Gastrocnemius medialis (tissue), 4 donors: ENCODE results near the gene TMEM150B.

ENCODE experiments used
- POLR2A ChIP-seq, 2 donors: fragments of 450-650 bp; IDR thresholded peaks; one replicate each; pipeline ENCODE4 v1.6.1; 2017; ENCODE audit warnings: antibody characterized with exemption in 2 of 2, mild to moderate bottlenecking in 2 of 2, moderate library complexity in 2 of 2
- TF ChIP-seq, protein P1 (sequence below), 5 experiments: fragments of 450-650 bp in 3 of 5; fragments of 200-600 bp in 2 of 5; sonication (generic) in 2 of 5; IDR thresholded peaks in 4 of 5; conservative IDR thresholded peaks in 1 of 5; 1 replicate in 4 of 5; 2 replicates in 1 of 5; pipeline ENCODE4 v1.5.1; 2016 to 2019; ENCODE audit warnings: antibody characterized with exemption in 5 of 5, mild to moderate bottlenecking in 3 of 5, moderate library complexity in 3 of 5

DNA sequence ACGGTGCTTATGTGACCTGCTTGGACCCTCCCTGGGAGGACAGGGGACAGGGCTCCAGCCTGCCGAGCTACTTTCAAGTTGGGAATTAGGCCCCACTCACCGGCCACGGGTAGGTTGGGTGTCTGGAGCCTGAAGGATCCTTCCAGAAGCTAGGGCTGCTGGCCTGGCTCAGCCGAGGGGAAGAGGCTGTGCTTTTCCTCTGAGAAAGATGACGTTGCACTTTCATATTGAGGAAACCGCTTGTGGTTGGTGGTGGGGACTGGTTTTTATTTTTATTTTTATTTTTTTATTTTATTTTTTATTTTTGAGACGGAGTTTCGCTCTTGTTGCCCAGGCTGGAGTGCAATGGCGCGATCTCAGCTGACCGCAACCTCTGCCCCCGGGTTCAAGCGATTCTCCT is at the start of gene TMEM150B:
- TF ChIP-seq, protein P1, sequence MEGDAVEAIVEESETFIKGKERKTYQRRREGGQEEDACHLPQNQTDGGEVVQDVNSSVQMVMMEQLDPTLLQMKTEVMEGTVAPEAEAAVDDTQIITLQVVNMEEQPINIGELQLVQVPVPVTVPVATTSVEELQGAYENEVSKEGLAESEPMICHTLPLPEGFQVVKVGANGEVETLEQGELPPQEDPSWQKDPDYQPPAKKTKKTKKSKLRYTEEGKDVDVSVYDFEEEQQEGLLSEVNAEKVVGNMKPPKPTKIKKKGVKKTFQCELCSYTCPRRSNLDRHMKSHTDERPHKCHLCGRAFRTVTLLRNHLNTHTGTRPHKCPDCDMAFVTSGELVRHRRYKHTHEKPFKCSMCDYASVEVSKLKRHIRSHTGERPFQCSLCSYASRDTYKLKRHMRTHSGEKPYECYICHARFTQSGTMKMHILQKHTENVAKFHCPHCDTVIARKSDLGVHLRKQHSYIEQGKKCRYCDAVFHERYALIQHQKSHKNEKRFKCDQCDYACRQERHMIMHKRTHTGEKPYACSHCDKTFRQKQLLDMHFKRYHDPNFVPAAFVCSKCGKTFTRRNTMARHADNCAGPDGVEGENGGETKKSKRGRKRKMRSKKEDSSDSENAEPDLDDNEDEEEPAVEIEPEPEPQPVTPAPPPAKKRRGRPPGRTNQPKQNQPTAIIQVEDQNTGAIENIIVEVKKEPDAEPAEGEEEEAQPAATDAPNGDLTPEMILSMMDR (IDR thresholded peaks at IDR 0.05 in 4 of 5, conservative IDR thresholded peaks at IDR 0.05 in 1 of 5) = no peak
- no peak for TF ChIP-seq POLR2A (IDR thresholded peaks at IDR 0.05)
